ENCODE measurements around the gene FRMD4A. TPM values are rescaled to one million over a fixed set of nuclear protein-coding genes. Genes with fewer than 3 reads are reported as not detected.
A peak's percentile ranks its signal among the peaks of the same experiment; 100 is the strongest.

FRMD4A gene
- total RNA-seq, 1 experiment from 2014 or later: 19.6 TPM

DNA sequence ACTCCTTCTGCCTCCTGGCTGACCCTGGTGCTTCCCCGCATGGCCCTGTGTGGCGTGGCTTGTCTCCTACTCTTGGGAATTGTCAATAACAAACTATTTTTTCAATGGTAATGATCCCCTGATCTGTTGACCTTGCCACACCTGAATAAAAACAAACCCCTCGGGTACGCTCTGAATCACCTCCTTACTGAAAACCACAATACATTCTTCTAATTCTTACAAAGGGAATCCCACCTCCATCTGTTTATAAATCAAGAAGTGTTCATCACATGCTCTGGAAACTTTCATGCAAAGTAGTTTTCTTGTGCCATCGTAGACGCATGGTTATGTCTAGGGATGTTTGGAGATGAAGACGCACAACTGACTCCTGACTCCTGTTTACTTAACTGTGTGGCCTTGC, 245.8 kb downstream of the FRMD4A start:
- Histone ChIP-seq H3K4ac (ENCODE audit: low read depth, low read length) (no peak overlapping the region), H4K91ac (ENCODE audit: insufficient read length, low read depth, low read length) (no peak overlapping the region), H3K4me2 (ENCODE audit: insufficient read depth, insufficient read length, low read length) (no peak overlapping the region), H2BK120ac (ENCODE audit: low read depth, low read length, poor library complexity, severe bottlenecking) (no peak overlapping the region), H3K9me3 (ENCODE audit: control insufficient read depth, low read depth, low read length) (no peaks in the 10 kb centered on the region), H3K9ac (ENCODE audit: extremely low read depth, insufficient read length, low read length) (no peak overlapping the region), H3K23ac (ENCODE audit: insufficient read length, low read depth, low read length) (no peak overlapping the region), H2AK5ac (ENCODE audit: insufficient read length, low read length) (no peak overlapping the region), H3K56ac (ENCODE audit: insufficient read length, low read depth, low read length) (no peak overlapping the region), H2BK12ac (ENCODE audit: insufficient read length, low read depth, low read length) (no peak overlapping the region), H3T11ph (ENCODE audit: low read length) (no peak overlapping the region), H2BK20ac (ENCODE audit: low read depth, low read length, poor library complexity, severe bottlenecking) (no peak overlapping the region), H3K79me2 (ENCODE audit: insufficient read depth, low read length) (no peaks in the 10 kb centered on the region), H4K5ac (ENCODE audit: insufficient read length, low read depth, low read length) (no peak overlapping the region), H3K27ac (ENCODE audit: insufficient read length, low read depth, low read length) (no peak overlapping the region), H4K20me1 (ENCODE audit: control insufficient read depth, insufficient read depth, insufficient read length) (no peaks in the 10 kb centered on the region), H3K18ac (ENCODE audit: insufficient read length, low read depth, low read length) (no peak overlapping the region), H3K23me2 (ENCODE audit: insufficient read length, low read depth, low read length, poor library complexity, severe bottlenecking) (no peaks in the 10 kb centered on the region), H2BK5ac (ENCODE audit: insufficient read length, low read length) (no peak overlapping the region), H3K14ac (ENCODE audit: insufficient read depth, low read length) (no peak overlapping the region; the same call in 1 of the 2 replicates), H3K27me3 (ENCODE audit: insufficient read depth, low read length) (no peaks in the 10 kb centered on the region), H2AFZ (ENCODE audit: low read length) (no peak overlapping the region), H4K8ac (replicated peaks; ENCODE audit: insufficient read length, low read depth, low read length) (no peak overlapping the region), H2BK15ac (ENCODE audit: low read depth, low read length) (no peak overlapping the region), H3K79me1 (ENCODE audit: insufficient read depth, low read depth, low read length, poor library complexity, severe bottlenecking) (no peaks in the 10 kb centered on the region), H3K4me1 (ENCODE audit: insufficient read depth, low read length) (peaks cover 7% of the 10 kb centered on the region; the same call in 1 of the 2 replicates)
- Mint-ChIP-seq H3K4me3 (no peak overlapping the region), H3K27me3 (ENCODE audit: low read depth) (no peaks in the 10 kb centered on the region), H3K36me3 (ENCODE audit: insufficient read depth in 1 of 3, low read depth in 3 of 3) (no peaks in the 10 kb centered on the region), H3K9me3 (no peaks in the 10 kb centered on the region), H3K27ac (peak overlapping the region in 1 of 3 experiments; percentile 55; a peak in 1 of 7 replicates), H3K4me1 (peaks cover 22 to 34% of the 10 kb centered on the region in 2 experiments)
- no peak for TF ChIP-seq CTCF (conservative IDR thresholded peaks at IDR 0.05)
- no peak for DNase-seq
- no CpG with 5 or more reads among the region's 7 CpGs for WGBS (ENCODE audit: extremely low coverage, insufficient read length, low lambda C conversion rate)

All from H9 (cell line).